ENCODE data around the gene DIABLO.
A peak's percentile ranks its signal among the peaks of the same experiment; 100 is the strongest.
"Not testable (repeated sequence)": the region's sequence is repeated elsewhere in the genome, so short reads cannot be mapped to it uniquely, and the experiment has no call there.

Gene DIABLO

GRCh38 chr12:122208073-122208820 lies 17.6 kb downstream of the DIABLO start:
- no peak for DNase-seq

DNA sequence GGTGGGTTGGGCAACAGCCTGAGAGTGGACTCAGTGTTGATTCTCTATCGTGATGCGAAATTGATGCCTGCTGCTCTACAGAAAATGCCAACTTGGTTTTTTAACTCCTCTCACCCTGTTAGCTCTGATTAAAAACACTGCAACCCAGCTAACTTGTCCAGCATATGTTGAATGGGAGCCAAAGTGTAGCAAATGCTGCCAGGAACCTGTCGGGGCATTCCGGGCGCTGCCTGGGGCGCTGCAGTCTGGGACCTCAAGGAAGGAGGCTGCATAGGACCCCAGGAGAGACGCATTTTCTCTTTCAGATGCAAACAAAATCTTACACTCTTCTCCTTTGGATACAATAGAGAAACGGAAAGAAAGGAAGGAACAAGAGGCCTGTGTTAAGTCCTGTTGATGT lies 18.5 kb downstream of the DIABLO start:
- no peak for DNase-seq

GRCh38 chr12:122206976-122207375 lies 18.9 kb downstream of the DIABLO start:
- no peak for DNase-seq

GRCh38 chr12:122206111-122206881 lies 19.6 kb downstream of the DIABLO start:
- DNase-seq = no peak

GRCh38 chr12:122205053-122205925 lies 20.6 kb downstream of the DIABLO start:
- no peak for DNase-seq

- peak; percentile 22 for DNase-seq
Observed at GRCh38 chr12:122204167-122205052, 21.4 kb downstream of the DIABLO start.

- DNase-seq = peak; percentile 49
Observed at GRCh38 chr12:122203301-122204166, 22.3 kb downstream of the DIABLO start, which contains the start of gene B3GNT4. Gene B3GNT4 (plus strand): TSS chr12:122203709. CDS start chr12:122204619, 910 bp downstream.

DNA sequence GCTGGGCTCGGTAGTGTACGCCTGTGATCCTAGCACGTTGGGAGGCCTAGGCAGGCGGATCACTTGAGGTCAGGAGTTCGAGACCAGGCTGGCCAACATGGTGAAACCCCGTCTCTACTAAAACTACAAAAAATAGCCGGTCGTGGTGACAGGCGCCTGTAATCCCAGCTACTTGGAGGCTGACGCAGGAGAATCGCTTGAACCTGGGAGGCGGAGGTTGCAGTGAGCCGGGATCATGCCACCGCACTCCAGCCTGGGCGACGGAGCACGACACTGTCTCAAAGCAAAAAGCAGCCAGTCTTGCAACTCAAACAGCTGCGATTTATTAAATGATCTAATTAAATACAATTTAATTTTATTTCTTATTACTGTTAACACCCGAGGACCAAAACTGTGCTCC lies 23.0 kb downstream of the DIABLO start:
- not testable (repeated sequence) for DNase-seq

GRCh38 chr12:122202017-122202416 lies 23.8 kb downstream of the DIABLO start:
- DNase-seq = no peak

GRCh38 chr12:122201381-122201780 lies 24.5 kb downstream of the DIABLO start:
- no peak for DNase-seq

- DNase-seq = no peak
Observed at GRCh38 chr12:122200541-122201175, 25.2 kb downstream of the DIABLO start.

- no peak for DNase-seq
Observed at GRCh38 chr12:122199484-122200355, 26.1 kb downstream of the DIABLO start.

GRCh38 chr12:122197612-122197966 lies 28.3 kb downstream of the DIABLO start:
- no peak for DNase-seq

DNA sequence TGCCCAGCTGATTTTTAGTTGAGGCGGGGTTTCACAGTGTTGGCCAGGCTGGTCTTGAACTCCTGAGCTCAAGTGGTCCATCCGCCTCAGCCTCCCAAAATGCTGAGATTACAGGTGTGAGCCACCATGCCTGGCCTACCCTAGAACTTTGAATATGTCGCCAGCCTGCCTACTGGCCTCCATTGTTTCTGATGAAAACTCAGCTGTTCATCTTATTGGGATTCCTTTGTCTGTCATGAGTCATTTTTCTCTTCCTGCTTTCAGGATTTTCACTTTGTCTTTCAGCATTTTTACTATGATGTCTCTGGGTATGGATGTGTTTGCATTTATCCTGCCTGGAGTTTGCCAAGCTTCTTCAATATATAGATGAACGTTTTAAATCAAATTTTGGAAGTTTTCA lies 30.4 kb downstream of the DIABLO start:
- no peak for DNase-seq

- no peak for DNase-seq
Observed at GRCh38 chr12:122194804-122195203, 31.0 kb downstream of the DIABLO start.

DNA sequence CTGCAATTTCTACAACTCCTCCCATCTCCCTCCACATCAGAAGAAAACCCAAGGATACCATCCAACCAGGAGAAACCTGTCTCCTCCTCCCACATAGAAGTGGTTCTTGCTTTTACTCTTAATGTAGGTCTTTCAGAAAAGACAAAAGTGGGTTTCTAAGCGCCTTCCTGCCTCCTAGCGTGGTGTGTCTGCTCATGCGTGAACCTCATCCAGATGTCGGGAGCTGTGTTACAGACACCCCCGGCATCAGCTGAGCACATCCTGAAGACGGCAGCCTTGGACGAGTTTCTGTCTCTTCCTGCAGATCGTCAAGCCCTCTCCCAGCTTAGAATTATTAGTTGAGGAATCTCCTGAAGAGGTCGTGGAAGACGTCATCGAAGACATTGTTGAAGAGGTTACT lies 33.4 kb downstream of the DIABLO start:
- DNase-seq = no peak

DNA sequence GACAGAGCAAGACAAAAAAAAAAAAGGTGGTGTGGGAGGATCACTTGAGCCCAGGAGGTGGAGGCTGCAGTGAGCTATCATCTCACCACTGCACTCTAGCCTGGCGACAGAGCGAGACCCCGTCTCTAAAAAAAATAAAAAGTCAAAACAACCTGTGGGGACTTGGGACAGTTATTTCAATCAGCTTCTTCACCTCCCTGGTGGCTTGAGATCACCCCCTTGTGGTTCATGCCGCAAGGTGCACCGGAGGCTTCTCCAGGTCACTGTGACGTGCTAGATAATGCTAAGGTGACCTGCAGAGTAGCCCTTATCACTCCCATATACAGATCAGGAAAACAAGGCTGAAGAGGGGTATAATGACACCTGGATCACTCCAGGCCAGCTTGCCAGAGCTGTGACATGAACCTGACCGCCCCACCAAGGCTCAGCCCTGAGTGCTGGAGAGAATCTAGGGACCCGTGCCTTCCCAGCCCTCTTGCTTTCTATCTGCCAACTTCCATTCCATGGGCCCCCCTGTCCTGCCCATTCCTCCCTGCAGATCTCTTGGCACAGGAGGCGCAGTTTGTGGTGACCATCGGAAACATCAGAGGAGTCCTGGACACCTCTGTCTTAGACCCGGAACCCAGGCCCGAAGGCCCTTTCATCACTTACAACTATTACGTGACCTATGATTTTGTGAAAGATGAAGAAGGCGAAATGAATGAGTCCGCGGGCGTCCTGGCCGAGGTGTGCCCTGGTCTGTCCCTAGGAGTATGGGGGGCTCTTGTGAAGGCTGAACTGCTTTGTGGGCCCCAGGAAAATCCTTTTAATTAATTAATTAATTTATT lies 34.8 kb downstream of the DIABLO start:
- DNase-seq = peak; percentile 63

GRCh38 chr12:122189626-122190475 lies 36.0 kb downstream of the DIABLO start:
- DNase-seq = no peak

Data from activated gamma-delta T cell treated with Interleukin-2 at 50 U/mL for 16 hours (primary cell).